Progenitor cell of endocrine pancreas (in vitro differentiated cells): ENCODE measurements around the gene KAT2A. TPM values are rescaled to one million over a fixed set of nuclear protein-coding genes. Genes with fewer than 3 reads are reported as not detected.

Source experiments
- DNase-seq: peaks from one replicate; pipeline ENCODE4 v3.0.0; 2021; ENCODE audit warnings: low spot score; ENCODE audit not compliant: unreplicated experiment
- H3K27ac Mint-ChIP-seq: 2 replicates; pipeline ENCODE4 v1.8.0; 2021; ENCODE audit warnings: mild to moderate bottlenecking, moderate library complexity, mixed read lengths
- H3K27me3 Mint-ChIP-seq: 2 replicates; pipeline ENCODE4 v1.8.0; 2021; ENCODE audit warnings: mixed read lengths
- H3K36me3 Mint-ChIP-seq: 2 replicates; pipeline ENCODE4 v1.8.0; 2022; ENCODE audit warnings: mixed read lengths; ENCODE audit not compliant: insufficient read depth
- H3K4me1 Mint-ChIP-seq: 2 replicates; pipeline ENCODE4 v1.8.0; 2021; ENCODE audit warnings: low read depth, mixed read lengths
- H3K4me3 Mint-ChIP-seq: 2 replicates; pipeline ENCODE4 v1.8.0; 2021; ENCODE audit warnings: low read depth, mild to moderate bottlenecking, moderate library complexity, mixed read lengths
- H3K9me3 Mint-ChIP-seq: 2 replicates; pipeline ENCODE4 v1.8.0; 2021; ENCODE audit warnings: low read depth, mixed read lengths
- total RNA-seq: library from RNA; stranded (reverse); gene quantifications from 2 replicates; pipeline ENCODE4 v1.2.1, GENCODE V29; 2021
- TF ChIP-seq, protein P1 (sequence below): fragments of 200-600 bp; sonication (generic); IDR thresholded peaks from one replicate; pipeline ENCODE4 v1.5.0; 2021; ENCODE audit warnings: antibody characterized with exemption, mild to moderate bottlenecking; ENCODE audit not compliant: unreplicated experiment

Gene KAT2A
- total RNA-seq, 1 donor from 2014 or later: 40.1 TPM

DNA sequence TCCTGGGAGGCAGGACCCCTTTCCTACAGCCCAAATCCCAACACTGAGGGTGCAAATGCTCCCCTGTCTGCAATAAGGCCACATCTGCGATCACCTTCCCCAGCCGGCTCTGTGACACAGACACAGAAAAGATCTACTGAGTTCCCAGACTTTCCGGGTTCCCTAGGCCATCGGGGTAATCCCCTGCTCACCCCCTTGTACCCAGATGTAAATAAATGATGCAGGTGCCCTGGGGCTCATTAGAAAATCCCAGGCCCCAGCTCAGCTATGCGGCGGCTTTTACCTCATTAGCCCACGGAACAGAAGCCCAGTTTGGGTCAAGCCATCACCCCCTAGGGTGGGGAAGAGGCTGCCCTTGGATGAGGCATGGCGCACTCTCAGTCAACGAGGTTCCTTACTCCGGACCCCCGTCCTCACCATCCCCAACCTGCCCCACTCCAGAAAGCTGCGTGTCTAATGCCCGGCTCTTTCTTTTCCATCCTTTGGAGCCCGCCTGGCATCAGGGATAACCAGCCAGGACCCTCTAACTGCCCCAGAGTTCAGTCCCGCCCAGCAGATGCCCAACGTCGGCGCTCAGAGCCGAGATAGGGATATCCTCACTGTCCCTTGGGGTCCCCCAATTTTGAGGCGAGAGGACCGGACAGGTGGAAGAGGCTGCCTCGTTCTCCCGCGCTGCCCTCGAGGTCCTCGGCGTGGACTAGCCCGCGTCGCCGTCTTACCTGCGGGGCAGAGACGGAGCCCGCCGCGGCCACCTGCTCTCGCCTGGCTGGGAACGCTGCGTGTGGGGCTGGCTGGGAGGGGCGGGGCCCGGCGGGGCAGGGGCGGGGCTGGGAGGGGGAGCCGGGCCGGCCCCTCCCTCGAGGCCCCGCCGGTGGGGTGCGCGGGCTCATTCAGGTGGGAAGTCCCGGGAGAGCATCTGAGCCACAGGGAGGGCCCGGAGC lies 23.2 kb downstream of the KAT2A start, which contains the start of gene ZNF385C:
Gene ZNF385C, minus strand, starts transcription at position 783 of the 941 bp plus-strand sequence. CDS start 35,417 bp downstream, outside the sequence.
- no peaks in the 10 kb centered on the region for H3K4me1 Mint-ChIP-seq
- H3K9me3 Mint-ChIP-seq: no peaks in the 10 kb centered on the region
- peaks cover 75% of the 10 kb centered on the region for H3K27me3 Mint-ChIP-seq
- TF ChIP-seq, protein P1, sequence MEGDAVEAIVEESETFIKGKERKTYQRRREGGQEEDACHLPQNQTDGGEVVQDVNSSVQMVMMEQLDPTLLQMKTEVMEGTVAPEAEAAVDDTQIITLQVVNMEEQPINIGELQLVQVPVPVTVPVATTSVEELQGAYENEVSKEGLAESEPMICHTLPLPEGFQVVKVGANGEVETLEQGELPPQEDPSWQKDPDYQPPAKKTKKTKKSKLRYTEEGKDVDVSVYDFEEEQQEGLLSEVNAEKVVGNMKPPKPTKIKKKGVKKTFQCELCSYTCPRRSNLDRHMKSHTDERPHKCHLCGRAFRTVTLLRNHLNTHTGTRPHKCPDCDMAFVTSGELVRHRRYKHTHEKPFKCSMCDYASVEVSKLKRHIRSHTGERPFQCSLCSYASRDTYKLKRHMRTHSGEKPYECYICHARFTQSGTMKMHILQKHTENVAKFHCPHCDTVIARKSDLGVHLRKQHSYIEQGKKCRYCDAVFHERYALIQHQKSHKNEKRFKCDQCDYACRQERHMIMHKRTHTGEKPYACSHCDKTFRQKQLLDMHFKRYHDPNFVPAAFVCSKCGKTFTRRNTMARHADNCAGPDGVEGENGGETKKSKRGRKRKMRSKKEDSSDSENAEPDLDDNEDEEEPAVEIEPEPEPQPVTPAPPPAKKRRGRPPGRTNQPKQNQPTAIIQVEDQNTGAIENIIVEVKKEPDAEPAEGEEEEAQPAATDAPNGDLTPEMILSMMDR: no peak
- H3K4me3 Mint-ChIP-seq: no peak within 1 kb of the TSS
- no peak for DNase-seq
- H3K27ac Mint-ChIP-seq: no peak within 1 kb of the TSS
- H3K36me3 Mint-ChIP-seq: no peaks in the 10 kb centered on the region

DNA sequence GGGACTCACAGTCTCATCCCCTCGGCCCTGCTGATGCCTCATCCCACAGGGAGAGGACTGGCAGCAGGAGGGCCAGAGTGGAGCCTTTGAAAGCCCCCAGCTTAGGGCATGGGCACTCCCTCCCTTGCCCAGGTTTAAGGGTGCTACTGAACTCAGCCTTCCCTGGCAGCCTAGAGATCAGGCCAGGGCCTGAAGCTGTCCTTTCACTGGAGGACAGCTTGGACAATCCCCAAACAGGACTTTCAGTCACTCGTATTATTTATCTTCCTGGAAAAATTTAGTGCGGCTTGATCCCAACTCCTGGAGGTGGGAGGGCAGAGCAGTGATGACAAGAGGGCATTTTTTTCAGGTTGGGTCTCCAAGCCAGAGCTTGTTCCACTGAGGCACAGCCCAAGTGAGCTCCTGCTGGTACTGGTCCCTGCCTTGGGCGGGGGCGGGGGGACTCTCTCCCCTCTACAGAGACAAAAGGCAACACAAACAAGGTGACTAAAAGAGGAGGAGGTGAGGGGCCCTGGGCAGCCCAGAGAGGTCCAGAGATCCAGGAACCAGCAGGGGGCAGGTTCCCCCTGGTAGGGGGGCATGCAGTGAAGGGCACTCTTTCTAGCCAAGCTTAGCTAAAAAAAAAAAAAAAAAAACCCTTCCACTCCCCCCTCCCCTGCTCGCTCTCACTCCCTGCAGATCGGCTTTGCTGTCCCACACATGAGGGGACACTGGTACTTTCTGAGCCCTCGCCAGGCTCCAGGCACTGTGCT lies 24.6 kb downstream of the KAT2A start:
- TF ChIP-seq, protein P1: peak; percentile 12
- Mint-ChIP-seq H3K4me1 (no peaks in the 10 kb centered on the region), H3K27ac (no peak overlapping the region), H3K4me3 (no peak overlapping the region), H3K36me3 (no peaks in the 10 kb centered on the region), H3K9me3 (no peaks in the 10 kb centered on the region), H3K27me3 (peaks cover 71% of the 10 kb centered on the region)
- no peak for DNase-seq

DNA sequence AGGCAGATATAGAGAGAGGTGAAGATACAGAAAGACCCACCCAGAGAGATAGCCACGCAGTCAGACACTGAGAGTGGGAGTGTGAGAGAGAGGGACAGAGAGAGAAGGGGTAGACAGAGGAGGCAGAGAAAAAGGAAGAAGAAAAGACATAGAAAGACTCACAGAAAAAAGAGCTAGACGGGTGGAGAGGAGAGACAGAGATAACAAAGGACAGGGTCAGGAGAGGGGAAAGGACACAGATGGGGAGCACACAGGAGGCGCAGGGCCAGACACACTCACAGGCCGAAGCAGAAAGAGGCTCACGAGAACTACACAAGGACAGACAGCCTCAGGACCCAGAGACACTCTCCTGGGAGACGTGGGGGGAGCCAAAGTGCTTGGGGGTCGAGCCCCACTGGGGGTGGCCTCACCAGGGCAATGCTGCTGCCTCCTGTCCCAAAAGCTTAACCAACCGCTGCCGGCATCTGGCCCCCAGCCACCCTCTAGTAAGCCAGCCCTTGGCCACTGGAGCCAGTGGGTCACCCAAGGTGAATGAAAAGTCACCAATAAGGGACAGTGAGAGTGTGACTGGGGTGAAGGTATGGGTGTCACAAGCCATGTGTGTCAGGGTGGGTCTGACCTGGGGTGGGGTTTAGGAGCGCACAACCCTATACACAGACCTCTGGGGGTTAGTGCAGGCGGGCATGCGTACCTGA lies 26.6 kb downstream of the KAT2A start:
- Mint-ChIP-seq H3K36me3 (no peaks in the 10 kb centered on the region), H3K27ac (peak overlapping the region; percentile 6)
- TF ChIP-seq, protein P1: no peak

DNA sequence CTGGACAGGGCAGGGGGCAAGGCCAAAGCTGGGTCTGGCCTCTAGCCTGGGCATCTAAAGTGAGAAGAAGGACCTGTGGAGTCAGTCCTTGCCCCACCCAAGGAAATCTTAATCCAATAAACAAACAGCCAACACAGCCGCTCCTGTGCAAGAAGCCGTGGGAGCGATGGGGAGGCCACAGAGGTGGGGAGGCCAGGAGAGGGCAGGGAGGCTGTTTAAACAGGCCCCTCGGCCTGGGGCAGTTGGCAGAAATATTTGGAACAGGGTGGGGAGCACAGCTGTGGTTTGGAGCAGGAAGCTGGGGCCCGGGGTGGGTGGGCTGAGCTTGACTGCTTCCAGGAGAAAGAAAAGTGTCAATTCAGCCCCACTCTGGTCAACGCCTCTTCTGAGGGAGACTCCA lies 28.2 kb downstream of the KAT2A start:
- Mint-ChIP-seq H3K27me3 (peaks cover 62% of the 10 kb centered on the region), H3K9me3 (no peaks in the 10 kb centered on the region), H3K4me1 (peaks cover 1% of the 10 kb centered on the region), H3K27ac (no peak overlapping the region), H3K36me3 (no peaks in the 10 kb centered on the region), H3K4me3 (no peak overlapping the region)
- TF ChIP-seq, protein P1: no peak
- DNase-seq: no peak

More for the DNA sequence above, 26.6 kb downstream of the KAT2A start:
- H3K4me1 Mint-ChIP-seq: no peaks in the 10 kb centered on the region
- H3K4me3 Mint-ChIP-seq: no peak overlapping the region
- no peaks in the 10 kb centered on the region for H3K9me3 Mint-ChIP-seq
- no peak for DNase-seq
- peaks cover 72% of the 10 kb centered on the region for H3K27me3 Mint-ChIP-seq
